Measurements from ENCODE around the gene SLC36A3.

DNA sequence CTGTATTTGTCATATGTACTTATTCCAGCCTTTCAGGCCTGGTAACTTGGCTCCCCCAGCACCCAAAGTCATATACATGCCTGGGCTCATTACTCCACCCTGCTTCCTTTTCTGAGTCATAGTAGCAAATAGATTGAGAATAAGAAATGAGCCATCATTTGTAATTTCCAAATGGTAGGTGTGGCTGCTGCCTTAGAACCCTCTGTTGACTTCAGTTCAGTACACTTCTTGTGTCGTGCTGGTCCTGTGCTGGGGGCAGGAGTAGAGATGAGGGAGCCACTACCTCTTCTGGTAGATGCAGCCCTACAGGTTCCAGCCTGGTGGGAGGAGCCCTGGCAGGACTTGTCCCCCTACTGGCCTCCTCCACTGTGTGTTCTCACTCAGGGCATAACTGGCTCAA lies 39.5 kb downstream of the SLC36A3 start:
- TF ChIP-seq POLR2AphosphoS5 (IDR thresholded peaks at IDR 0.05; ENCODE audit: low read depth) (no peak), GABPA (IDR thresholded peaks at IDR 0.05; ENCODE audit: low read depth) (no peak)
- TF ChIP-seq, protein P1, sequence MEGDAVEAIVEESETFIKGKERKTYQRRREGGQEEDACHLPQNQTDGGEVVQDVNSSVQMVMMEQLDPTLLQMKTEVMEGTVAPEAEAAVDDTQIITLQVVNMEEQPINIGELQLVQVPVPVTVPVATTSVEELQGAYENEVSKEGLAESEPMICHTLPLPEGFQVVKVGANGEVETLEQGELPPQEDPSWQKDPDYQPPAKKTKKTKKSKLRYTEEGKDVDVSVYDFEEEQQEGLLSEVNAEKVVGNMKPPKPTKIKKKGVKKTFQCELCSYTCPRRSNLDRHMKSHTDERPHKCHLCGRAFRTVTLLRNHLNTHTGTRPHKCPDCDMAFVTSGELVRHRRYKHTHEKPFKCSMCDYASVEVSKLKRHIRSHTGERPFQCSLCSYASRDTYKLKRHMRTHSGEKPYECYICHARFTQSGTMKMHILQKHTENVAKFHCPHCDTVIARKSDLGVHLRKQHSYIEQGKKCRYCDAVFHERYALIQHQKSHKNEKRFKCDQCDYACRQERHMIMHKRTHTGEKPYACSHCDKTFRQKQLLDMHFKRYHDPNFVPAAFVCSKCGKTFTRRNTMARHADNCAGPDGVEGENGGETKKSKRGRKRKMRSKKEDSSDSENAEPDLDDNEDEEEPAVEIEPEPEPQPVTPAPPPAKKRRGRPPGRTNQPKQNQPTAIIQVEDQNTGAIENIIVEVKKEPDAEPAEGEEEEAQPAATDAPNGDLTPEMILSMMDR (IDR thresholded peaks at IDR 0.05; ENCODE audit: insufficient read depth, low read length) = no peak
- TF ChIP-seq, protein P2, sequence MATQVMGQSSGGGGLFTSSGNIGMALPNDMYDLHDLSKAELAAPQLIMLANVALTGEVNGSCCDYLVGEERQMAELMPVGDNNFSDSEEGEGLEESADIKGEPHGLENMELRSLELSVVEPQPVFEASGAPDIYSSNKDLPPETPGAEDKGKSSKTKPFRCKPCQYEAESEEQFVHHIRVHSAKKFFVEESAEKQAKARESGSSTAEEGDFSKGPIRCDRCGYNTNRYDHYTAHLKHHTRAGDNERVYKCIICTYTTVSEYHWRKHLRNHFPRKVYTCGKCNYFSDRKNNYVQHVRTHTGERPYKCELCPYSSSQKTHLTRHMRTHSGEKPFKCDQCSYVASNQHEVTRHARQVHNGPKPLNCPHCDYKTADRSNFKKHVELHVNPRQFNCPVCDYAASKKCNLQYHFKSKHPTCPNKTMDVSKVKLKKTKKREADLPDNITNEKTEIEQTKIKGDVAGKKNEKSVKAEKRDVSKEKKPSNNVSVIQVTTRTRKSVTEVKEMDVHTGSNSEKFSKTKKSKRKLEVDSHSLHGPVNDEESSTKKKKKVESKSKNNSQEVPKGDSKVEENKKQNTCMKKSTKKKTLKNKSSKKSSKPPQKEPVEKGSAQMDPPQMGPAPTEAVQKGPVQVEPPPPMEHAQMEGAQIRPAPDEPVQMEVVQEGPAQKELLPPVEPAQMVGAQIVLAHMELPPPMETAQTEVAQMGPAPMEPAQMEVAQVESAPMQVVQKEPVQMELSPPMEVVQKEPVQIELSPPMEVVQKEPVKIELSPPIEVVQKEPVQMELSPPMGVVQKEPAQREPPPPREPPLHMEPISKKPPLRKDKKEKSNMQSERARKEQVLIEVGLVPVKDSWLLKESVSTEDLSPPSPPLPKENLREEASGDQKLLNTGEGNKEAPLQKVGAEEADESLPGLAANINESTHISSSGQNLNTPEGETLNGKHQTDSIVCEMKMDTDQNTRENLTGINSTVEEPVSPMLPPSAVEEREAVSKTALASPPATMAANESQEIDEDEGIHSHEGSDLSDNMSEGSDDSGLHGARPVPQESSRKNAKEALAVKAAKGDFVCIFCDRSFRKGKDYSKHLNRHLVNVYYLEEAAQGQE (IDR thresholded peaks at IDR 0.05; ENCODE audit: insufficient replicate concordance, low read depth) = no peak

Data from HL-60 (cell line).